Gastrocnemius medialis (tissue), 4 donors: ENCODE measurements around the gene MED12L. TPM values are rescaled to one million over a fixed set of nuclear protein-coding genes. Genes with fewer than 3 reads are reported as not detected.
A peak's percentile ranks its signal among the peaks of the same experiment; 100 is the strongest.

ENCODE experiments used
- ATAC-seq, 2 donors: fragments of 150-250 bp; one replicate each; pipeline ENCODE4 v1.9.1; 2016
- DNase-seq, 2 donors: peaks; one replicate each; pipeline ENCODE4 v3.0.0-alpha.2; 2019
- H3K27ac ChIP-seq, 4 donors: fragments of 200-600 bp; sonication (generic); 1 replicate in 1 of 4; 2 replicates in 3 of 4; pipeline ENCODE4 v1.5.1; 2016 to 2018; ENCODE audit warnings: mild to moderate bottlenecking in 2 of 4, moderate library complexity in 1 of 4
- H3K27me3 ChIP-seq, 3 donors: fragments of 200-600 bp; sonication (generic) in 2 of 3; 1 replicate in 1 of 3; 2 replicates in 2 of 3; pipeline versions ENCODE4 v1.5.1 to v1.6.0; 2016 to 2019; ENCODE audit warnings: mild to moderate bottlenecking in 1 of 3, moderate library complexity in 1 of 3
- H3K36me3 ChIP-seq, 2 donors: fragments of 200-600 bp; sonication (generic) in 1 of 2; one replicate each; pipeline ENCODE4 v1.5.1; 2017 to 2018
- H3K4me1 ChIP-seq, 2 donors: fragments of 200-600 bp; sonication (generic) in 1 of 2; one replicate each; pipeline ENCODE4 v1.5.1; 2016 to 2017; ENCODE audit warnings: mild to moderate bottlenecking in 2 of 2
- H3K4me3 ChIP-seq, 4 donors: fragments of 200-600 bp; sonication (generic) in 3 of 4; 1 replicate in 1 of 4; 2 replicates in 3 of 4; pipeline ENCODE4 v1.5.1; 2016 to 2019; ENCODE audit warnings: mild to moderate bottlenecking in 2 of 4
- H3K9me3 ChIP-seq, 3 donors: fragments of 200-600 bp; sonication (generic) in 2 of 3; 1 replicate in 1 of 3; 2 replicates in 2 of 3; pipeline ENCODE4 v1.5.1; 2016 to 2019
- CTCF ChIP-seq, 5 experiments: fragments of 450-650 bp in 3 of 5; fragments of 200-600 bp in 2 of 5; sonication (generic) in 2 of 5; IDR thresholded peaks in 4 of 5; conservative IDR thresholded peaks in 1 of 5; 1 replicate in 4 of 5; 2 replicates in 1 of 5; pipeline ENCODE4 v1.5.1; 2016 to 2019; ENCODE audit warnings: antibody characterized with exemption in 5 of 5, mild to moderate bottlenecking in 3 of 5, moderate library complexity in 3 of 5
- POLR2A ChIP-seq, 2 donors: fragments of 450-650 bp; IDR thresholded peaks; one replicate each; pipeline ENCODE4 v1.6.1; 2017; ENCODE audit warnings: antibody characterized with exemption in 2 of 2, mild to moderate bottlenecking in 2 of 2, moderate library complexity in 2 of 2
- in situ Hi-C, 4 donors: fragments of 200-750 bp; cut with MboI; loops; one replicate each; pipeline versions ENCODE4 v1.15.0 to v1.8.0; 2017; ENCODE audit warnings: low sequenced_read_pairs in 4 of 4
- intact Hi-C: fragments of 100-400 bp; cut with DNase I; formaldehyde crosslinking; loops from one replicate; pipeline ENCODE4 v1.15.1; 2023; ENCODE audit warnings: low total_unique reads
- total RNA-seq, 4 donors: library from RNA; depleted of rRNA; stranded (reverse); fragments of >200 nt; gene quantifications; one replicate each; pipeline versions ENCODE4 v1.1.0 to v1.2.3, GENCODE V29; 2016

The MED12L gene
- total RNA-seq, 4 donors from 2014 or later, result 0.05 to 1.2 (median 0.10) TPM

GRCh38 chr3:151256749-151257148 is 171.3 kb downstream of the MED12L start:
- no peaks in the 10 kb centered on the region for H3K27me3 ChIP-seq
- peaks cover 7 to 8% of the 10 kb centered on the region in 2 donors for H3K4me1 ChIP-seq
- in situ Hi-C loops (no loop called here), intact Hi-C loops (no loop called here)
- H3K9me3 ChIP-seq, result no peaks in the 10 kb centered on the region
- DNase-seq (no peak), ATAC-seq (no peak)
- no peak overlapping the region for H3K4me3 ChIP-seq
- H3K27ac ChIP-seq, result no peak overlapping the region
- TF ChIP-seq CTCF (IDR thresholded peaks at IDR 0.05 in 4 of 5, conservative IDR thresholded peaks at IDR 0.05 in 1 of 5) (no peak), POLR2A (IDR thresholded peaks at IDR 0.05) (no peak)
- no peaks in the 10 kb centered on the region for H3K36me3 ChIP-seq

- Histone ChIP-seq H3K36me3 (no peaks in the 10 kb centered on the region), H3K4me1 (peaks cover 0 to 1% of the 10 kb centered on the region in 2 donors), H3K27ac (peak overlapping the region; percentile 7 to 65 (median 34)), H3K27me3 (no peaks in the 10 kb centered on the region), H3K9me3 (no peaks in the 10 kb centered on the region), H3K4me3 (no peak overlapping the region)
- DNase-seq, result no peak
- no peak for TF ChIP-seq POLR2A (IDR thresholded peaks at IDR 0.05)
- no peak for TF ChIP-seq CTCF (IDR thresholded peaks at IDR 0.05 in 4 of 5, conservative IDR thresholded peaks at IDR 0.05 in 1 of 5)
- in situ Hi-C loops, result no loop called here
- ATAC-seq, result peak in 1 of 2 donors; percentile 33
- intact Hi-C loops, result no loop called here
Measured at GRCh38 chr3:151259664-151260063, 174.2 kb downstream of the MED12L start.

GRCh38 chr3:151262871-151263525 is 177.5 kb downstream of the MED12L start:
- intact Hi-C loops (no loop called here), in situ Hi-C loops (no loop called here)
- Histone ChIP-seq H3K9me3 (no peaks in the 10 kb centered on the region), H3K36me3 (no peaks in the 10 kb centered on the region), H3K27me3 (no peaks in the 10 kb centered on the region), H3K4me1 (no peaks in the 10 kb centered on the region), H3K27ac (peak overlapping the region in 1 of 4 donors; percentile 34), H3K4me3 (no peak overlapping the region)
- TF ChIP-seq CTCF (IDR thresholded peaks at IDR 0.05 in 4 of 5, conservative IDR thresholded peaks at IDR 0.05 in 1 of 5) (no peak), POLR2A (IDR thresholded peaks at IDR 0.05) (no peak)
- DNase-seq (no peak), ATAC-seq (no peak)

- Histone ChIP-seq H3K36me3 (no peaks in the 10 kb centered on the region), H3K27me3 (no peaks in the 10 kb centered on the region), H3K9me3 (no peaks in the 10 kb centered on the region), H3K27ac (no peak overlapping the region), H3K4me3 (no peak overlapping the region), H3K4me1 (no peaks in the 10 kb centered on the region)
- in situ Hi-C loops, result no loop called here
- DNase-seq (no peak), ATAC-seq (no peak)
- TF ChIP-seq POLR2A (IDR thresholded peaks at IDR 0.05) (no peak), CTCF (IDR thresholded peaks at IDR 0.05 in 4 of 5, conservative IDR thresholded peaks at IDR 0.05 in 1 of 5) (no peak)
- intact Hi-C loops, result no loop called here
Measured at GRCh38 chr3:151264605-151265004, 179.1 kb downstream of the MED12L start.

GRCh38 chr3:151265166-151265565 is 179.7 kb downstream of the MED12L start:
- Histone ChIP-seq H3K9me3 (no peaks in the 10 kb centered on the region), H3K4me1 (no peaks in the 10 kb centered on the region), H3K36me3 (no peaks in the 10 kb centered on the region), H3K27me3 (no peaks in the 10 kb centered on the region), H3K4me3 (no peak overlapping the region), H3K27ac (no peak overlapping the region)
- no peak for DNase-seq
- in situ Hi-C loops (no loop called here), intact Hi-C loops (no loop called here)
- ATAC-seq, result no peak
- TF ChIP-seq POLR2A (IDR thresholded peaks at IDR 0.05) (no peak), CTCF (IDR thresholded peaks at IDR 0.05 in 4 of 5, conservative IDR thresholded peaks at IDR 0.05 in 1 of 5) (no peak)
